ENCODE data around the gene LBR.
A peak's percentile ranks its signal among the peaks of the same experiment; 100 is the strongest.

The LBR gene

DNA sequence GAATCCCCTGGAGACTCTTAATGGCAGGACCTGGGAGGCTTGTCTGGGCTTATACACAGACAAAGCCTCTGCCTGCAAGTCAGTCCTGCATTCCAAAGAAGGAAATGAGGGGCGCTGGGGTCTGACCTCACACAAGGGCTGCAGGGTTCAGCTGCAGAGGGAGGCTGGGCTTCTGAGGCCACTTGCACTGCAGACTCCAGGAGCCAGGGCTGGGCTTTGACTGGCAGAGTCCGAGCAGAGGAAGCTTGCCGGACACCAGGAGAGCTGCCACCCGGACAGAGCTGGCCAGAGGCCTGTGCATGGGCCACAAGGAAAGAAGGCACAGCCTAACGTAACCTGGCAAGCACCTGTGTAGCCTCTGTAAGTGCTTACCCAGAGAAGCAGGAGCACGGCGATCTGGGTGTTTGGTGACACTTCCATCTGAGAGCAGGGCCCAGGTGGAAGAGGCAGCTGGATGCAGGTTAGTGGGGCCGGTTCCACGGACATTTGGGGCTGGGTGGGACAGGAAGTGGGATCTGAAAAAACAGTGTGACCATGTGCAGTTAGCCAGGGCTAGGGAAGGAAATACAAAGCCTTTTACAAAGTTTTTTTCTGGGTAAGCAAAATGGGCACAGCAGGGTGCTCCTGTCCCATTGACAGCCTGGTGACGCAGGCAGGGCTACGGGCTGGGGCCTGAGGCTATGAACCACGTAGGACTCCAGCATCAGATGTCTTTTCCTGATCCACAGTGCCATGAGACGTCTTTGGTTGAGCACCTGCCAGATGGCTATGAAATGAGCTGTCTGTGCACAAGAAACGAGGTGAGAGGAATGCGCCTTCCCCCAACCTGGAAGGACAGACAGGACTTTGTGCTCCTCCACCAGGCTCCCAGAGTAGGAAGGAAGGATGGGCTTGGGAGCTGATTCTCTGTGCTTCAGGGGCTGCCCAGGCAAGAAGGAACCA, 37.3 kb upstream of the LBR start:
- Histone ChIP-seq H3K27me3 (ENCODE audit: control insufficient read depth in 5 of 5, insufficient read depth in 4 of 5, low read length in 5 of 5) (peaks cover 0 to 15% (median 3%) of the 10 kb centered on the region in 5 donors), H3K27ac (ENCODE audit: low read depth, low read length) (no peak overlapping the region), H3K36me3 (ENCODE audit: control insufficient read depth in 5 of 5, insufficient read depth in 5 of 5, low read length in 5 of 5) (no peaks in the 10 kb centered on the region), H3K9ac (ENCODE audit: low read length in 5 of 5) (peak overlapping the region in 1 of 5 donors; percentile 41), H3K4me3 (ENCODE audit: low read depth in 1 of 5, low read length in 5 of 5) (peak overlapping the region in 2 of 5 donors; percentile 20 to 23), H3K9me3 (ENCODE audit: control insufficient read depth in 5 of 5, low read length in 5 of 5) (no peaks in the 10 kb centered on the region), H3K4me1 (ENCODE audit: control insufficient read depth in 5 of 5, insufficient read depth in 5 of 5, low read length in 5 of 5) (peaks cover under 1 to 67% (median 18%) of the 10 kb centered on the region in 5 donors)

DNA sequence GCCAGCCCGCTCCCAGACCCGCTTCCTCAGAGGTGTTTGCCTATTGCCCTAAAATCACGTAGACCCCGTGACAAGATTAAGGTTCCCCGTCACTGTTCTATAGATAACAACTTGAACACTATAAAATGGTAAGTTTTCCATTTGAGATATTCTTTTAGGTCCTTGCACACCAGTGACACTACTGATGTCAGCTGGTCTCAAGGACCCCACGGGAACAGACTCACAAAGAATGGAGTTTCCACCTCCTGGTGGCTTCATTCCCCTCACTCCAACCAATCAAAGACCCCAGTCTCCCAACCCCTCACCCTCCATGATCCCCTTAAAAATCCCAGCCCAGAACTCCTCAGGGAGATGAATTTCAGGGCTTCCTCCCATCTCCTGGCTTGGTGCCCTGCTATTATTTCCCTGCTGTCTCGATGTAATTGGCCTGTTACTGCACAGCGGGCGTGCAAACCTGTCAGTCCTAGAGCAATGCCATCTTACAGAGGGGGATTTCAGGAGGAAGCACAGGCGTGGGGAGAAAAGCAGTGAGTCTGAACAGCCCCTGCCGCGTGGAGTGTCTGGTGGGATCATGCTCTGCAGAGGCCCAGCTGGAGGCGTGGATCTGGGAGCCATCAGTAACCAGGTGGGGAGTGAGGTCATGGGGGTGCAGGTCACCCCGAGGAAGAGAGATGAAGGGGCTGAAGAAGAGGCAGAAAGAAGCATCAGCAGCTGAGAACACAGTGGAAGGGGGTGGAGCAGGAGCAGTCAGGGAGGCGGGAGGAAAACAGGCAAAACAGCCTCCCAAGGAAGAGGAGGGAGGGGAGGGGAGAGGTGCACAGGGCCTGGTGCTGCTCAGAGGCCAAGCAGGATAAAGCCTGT, 35.1 kb upstream of the LBR start:
- H3K9me3 ChIP-seq (ENCODE audit: control insufficient read depth in 5 of 5, low read length in 5 of 5), result no peaks in the 10 kb centered on the region
- H3K4me1 ChIP-seq (ENCODE audit: control insufficient read depth in 5 of 5, insufficient read depth in 5 of 5, low read length in 5 of 5), result peaks cover 2 to 61% (median 14%) of the 10 kb centered on the region in 5 donors
- no peak overlapping the region for H3K4me3 ChIP-seq (ENCODE audit: low read depth in 1 of 5, low read length in 5 of 5)
- no peaks in the 10 kb centered on the region for H3K36me3 ChIP-seq (ENCODE audit: control insufficient read depth in 5 of 5, insufficient read depth in 5 of 5, low read length in 5 of 5)
- H3K9ac ChIP-seq (ENCODE audit: low read length in 5 of 5), result no peak overlapping the region
- peaks cover 0 to 15% (median 3%) of the 10 kb centered on the region in 5 donors for H3K27me3 ChIP-seq (ENCODE audit: control insufficient read depth in 5 of 5, insufficient read depth in 4 of 5, low read length in 5 of 5)
- H3K27ac ChIP-seq (ENCODE audit: low read depth, low read length), result no peak overlapping the region

DNA sequence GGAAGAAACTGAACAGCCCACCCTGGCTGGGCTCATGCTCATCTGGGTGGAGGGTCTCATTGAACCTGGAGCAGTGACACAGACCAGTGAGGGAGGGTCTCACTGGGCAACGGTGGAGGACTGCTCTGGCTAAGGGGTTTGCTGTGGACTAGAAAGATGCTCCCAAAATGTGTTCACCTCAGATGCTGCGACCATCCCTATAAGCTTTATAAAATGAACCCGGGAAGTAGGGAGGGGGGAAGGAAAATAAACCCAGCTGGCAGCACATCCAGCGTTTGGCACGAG, 34.5 kb upstream of the LBR start:
- H3K9me3 ChIP-seq (ENCODE audit: control insufficient read depth in 5 of 5, low read length in 5 of 5), result no peaks in the 10 kb centered on the region
- H3K27me3 ChIP-seq (ENCODE audit: control insufficient read depth in 5 of 5, insufficient read depth in 4 of 5, low read length in 5 of 5), result peaks cover 0 to 15% (median 3%) of the 10 kb centered on the region in 5 donors
- no peak overlapping the region for H3K4me3 ChIP-seq (ENCODE audit: low read depth in 1 of 5, low read length in 5 of 5)
- peaks cover 2 to 55% (median 8%) of the 10 kb centered on the region in 5 donors for H3K4me1 ChIP-seq (ENCODE audit: control insufficient read depth in 5 of 5, insufficient read depth in 5 of 5, low read length in 5 of 5)
- H3K27ac ChIP-seq (ENCODE audit: low read depth, low read length), result no peak overlapping the region
- no peak overlapping the region for H3K9ac ChIP-seq (ENCODE audit: low read length in 5 of 5)
- H3K36me3 ChIP-seq (ENCODE audit: control insufficient read depth in 5 of 5, insufficient read depth in 5 of 5, low read length in 5 of 5), result no peaks in the 10 kb centered on the region

DNA sequence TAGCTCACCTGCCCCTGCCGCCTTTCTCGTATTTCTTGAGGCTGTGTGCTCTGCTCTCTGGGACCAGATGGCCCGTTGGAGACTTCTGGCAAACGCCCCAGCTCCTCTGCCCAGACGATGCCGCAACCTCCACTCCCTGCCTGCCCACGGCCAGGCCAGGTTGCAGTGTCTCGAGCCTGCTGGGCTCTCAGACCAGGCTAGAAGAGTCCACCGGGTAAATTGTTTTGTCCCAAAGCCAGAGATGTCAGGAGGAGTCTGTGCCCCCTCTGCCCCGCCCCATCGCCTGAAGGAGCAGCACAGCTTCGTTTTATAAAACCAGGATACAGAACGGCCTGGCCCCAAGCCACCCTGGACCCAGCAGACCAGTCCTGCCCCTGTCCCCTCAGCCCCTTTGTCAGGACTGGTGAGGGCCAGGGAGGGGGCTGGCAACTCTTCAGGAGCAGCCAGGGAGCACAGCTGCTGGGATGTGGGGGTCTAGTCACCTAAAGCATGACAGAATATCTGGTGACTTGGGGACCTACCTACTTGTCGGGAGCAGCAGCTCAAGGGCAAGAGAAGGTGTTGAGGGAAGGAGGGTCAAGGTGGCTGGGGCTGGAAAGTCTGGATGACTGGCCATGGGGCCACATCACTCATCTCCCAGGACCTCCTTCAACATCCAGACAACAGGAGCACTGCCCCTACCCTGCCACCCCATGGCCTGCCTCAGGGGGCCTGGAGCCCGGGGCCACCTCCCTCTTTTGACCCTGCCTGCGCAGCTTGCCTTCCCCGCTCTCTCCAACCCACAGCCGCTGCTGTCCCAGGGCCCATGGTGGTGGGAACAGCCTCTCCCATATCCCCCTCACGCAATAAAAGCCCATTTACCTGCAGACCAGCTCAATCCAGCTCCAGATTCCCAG, 33.9 kb upstream of the LBR start:
- H3K36me3 ChIP-seq (ENCODE audit: control insufficient read depth in 5 of 5, insufficient read depth in 5 of 5, low read length in 5 of 5), result no peaks in the 10 kb centered on the region
- H3K4me3 ChIP-seq (ENCODE audit: low read depth in 1 of 5, low read length in 5 of 5), result no peak overlapping the region
- no peaks in the 10 kb centered on the region for H3K9me3 ChIP-seq (ENCODE audit: control insufficient read depth in 5 of 5, low read length in 5 of 5)
- H3K9ac ChIP-seq (ENCODE audit: low read length in 5 of 5), result no peak overlapping the region
- H3K27ac ChIP-seq (ENCODE audit: low read depth, low read length), result no peak overlapping the region
- H3K4me1 ChIP-seq (ENCODE audit: control insufficient read depth in 5 of 5, insufficient read depth in 5 of 5, low read length in 5 of 5), result peaks cover 2 to 49% (median 5%) of the 10 kb centered on the region in 5 donors
- peaks cover 0 to 15% (median 3%) of the 10 kb centered on the region in 5 donors for H3K27me3 ChIP-seq (ENCODE audit: control insufficient read depth in 5 of 5, insufficient read depth in 4 of 5, low read length in 5 of 5)

DNA sequence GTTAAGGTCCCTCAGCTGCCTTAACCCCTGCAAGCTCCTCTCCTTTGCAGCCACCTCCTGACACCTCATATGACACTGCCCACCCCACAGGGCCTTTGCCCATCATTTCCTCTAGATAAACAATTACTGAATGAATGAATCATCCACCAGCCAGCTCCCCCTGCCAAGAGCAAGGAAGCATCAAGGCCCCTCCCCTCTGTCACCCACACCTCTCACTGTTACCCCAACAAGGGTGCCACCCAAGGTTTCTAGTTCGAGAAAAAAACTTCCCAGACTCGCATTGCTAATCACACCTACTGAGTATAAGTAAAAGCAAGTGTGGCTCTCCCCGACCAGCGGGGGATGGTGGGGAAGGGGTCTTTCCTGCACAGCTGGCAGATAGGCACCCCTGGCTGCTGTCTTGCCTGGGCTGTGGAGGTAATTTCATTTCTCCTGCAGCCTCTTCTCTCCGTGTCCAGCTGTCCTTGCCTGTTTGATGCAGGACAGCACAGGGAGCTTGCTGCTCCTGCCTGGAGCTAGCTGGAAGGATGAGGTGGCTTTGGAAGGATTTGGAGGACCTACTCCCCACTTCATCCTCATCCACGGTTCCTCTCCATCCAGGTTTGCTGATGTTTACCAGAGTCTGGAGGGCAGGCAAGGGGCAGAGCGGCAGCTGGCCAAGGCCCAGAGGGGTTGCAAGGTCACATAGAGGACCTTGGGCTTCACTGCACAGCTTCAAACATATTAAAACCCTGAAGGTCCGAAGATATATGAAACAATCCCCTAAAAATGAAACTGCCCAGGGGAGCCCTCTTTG, 33.1 kb upstream of the LBR start:
- Histone ChIP-seq H3K36me3 (ENCODE audit: control insufficient read depth in 5 of 5, insufficient read depth in 5 of 5, low read length in 5 of 5) (no peaks in the 10 kb centered on the region), H3K9me3 (ENCODE audit: control insufficient read depth in 5 of 5, low read length in 5 of 5) (no peaks in the 10 kb centered on the region), H3K27me3 (ENCODE audit: control insufficient read depth in 5 of 5, insufficient read depth in 4 of 5, low read length in 5 of 5) (peaks cover 0 to 15% (median 3%) of the 10 kb centered on the region in 5 donors), H3K4me1 (ENCODE audit: control insufficient read depth in 5 of 5, insufficient read depth in 5 of 5, low read length in 5 of 5) (peaks cover 2 to 49% (median 5%) of the 10 kb centered on the region in 5 donors), H3K27ac (ENCODE audit: low read depth, low read length) (no peak overlapping the region), H3K4me3 (ENCODE audit: low read depth in 1 of 5, low read length in 5 of 5) (no peak overlapping the region), H3K9ac (ENCODE audit: low read length in 5 of 5) (no peak overlapping the region)

DNA sequence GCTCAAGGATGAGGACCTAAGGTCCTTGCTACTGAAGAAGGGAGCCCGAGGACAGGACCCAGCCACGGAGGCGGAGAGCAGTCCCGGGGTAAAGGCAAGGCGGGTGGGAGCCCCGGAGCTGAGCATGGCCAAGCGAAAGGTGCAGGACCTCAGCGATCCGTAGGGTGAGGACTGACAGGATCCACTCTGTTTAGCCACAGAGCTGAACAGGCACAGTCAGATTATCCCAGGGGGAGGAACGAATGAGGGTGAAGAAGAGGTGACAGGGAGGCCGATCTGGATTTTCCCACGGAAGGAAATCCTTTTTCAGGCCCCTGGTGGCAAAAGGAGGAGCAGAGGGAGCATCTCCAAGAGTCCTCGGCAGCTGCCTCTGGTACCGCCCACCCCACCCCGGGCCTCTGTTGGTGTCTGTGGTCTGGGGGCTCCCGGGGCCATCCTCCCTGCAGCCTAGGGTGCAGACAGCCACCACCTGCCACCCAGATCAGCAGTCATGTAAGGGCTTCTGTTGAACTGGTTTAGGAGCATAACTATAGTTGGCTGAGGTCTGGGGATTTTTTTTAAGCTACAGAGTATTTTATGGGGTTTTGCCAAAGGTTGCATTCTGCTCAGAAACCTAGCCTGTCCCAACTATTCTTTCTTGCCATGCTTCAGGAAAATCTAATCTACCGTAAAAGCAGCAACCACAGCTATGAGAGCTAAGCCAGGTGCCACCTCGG, 32.3 kb upstream of the LBR start:
- Histone ChIP-seq H3K4me3 (ENCODE audit: low read depth in 1 of 5, low read length in 5 of 5) (no peak overlapping the region), H3K27me3 (ENCODE audit: control insufficient read depth in 5 of 5, insufficient read depth in 4 of 5, low read length in 5 of 5) (peaks cover 0 to 12% (median 3%) of the 10 kb centered on the region in 5 donors), H3K27ac (ENCODE audit: low read depth, low read length) (no peak overlapping the region), H3K4me1 (ENCODE audit: control insufficient read depth in 5 of 5, insufficient read depth in 5 of 5, low read length in 5 of 5) (peaks cover 2 to 43% (median 5%) of the 10 kb centered on the region in 5 donors), H3K9ac (ENCODE audit: low read length in 5 of 5) (no peak overlapping the region), H3K9me3 (ENCODE audit: control insufficient read depth in 5 of 5, low read length in 5 of 5) (no peaks in the 10 kb centered on the region), H3K36me3 (ENCODE audit: control insufficient read depth in 5 of 5, insufficient read depth in 5 of 5, low read length in 5 of 5) (no peaks in the 10 kb centered on the region)

DNA sequence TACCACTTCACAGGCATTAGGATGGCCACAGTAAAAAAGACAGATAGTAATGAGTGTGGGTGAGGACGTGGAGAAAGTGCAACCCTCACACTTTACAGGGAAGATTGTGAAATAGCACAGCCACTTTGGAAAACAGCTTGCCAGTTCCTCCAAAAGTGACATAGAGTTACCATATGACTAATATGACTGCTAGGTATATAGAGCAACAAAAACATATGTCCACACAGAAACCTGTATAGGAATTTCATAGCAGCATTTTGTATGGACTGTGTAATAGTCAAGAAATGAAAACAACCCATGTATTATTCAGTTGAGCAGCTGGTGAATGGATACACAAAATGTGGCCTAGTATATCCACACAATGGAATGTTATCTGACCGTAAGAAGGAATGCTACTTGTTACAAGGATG, 30.4 kb upstream of the LBR start:
- Histone ChIP-seq H3K9me3 (ENCODE audit: control insufficient read depth in 5 of 5, low read length in 5 of 5) (no peaks in the 10 kb centered on the region), H3K27ac (ENCODE audit: low read depth, low read length) (no peak overlapping the region), H3K27me3 (ENCODE audit: control insufficient read depth in 5 of 5, insufficient read depth in 4 of 5, low read length in 5 of 5) (peaks cover 0 to 7% (median under 1%) of the 10 kb centered on the region in 5 donors), H3K4me3 (ENCODE audit: low read depth in 1 of 5, low read length in 5 of 5) (no peak overlapping the region), H3K36me3 (ENCODE audit: control insufficient read depth in 5 of 5, insufficient read depth in 5 of 5, low read length in 5 of 5) (no peaks in the 10 kb centered on the region), H3K4me1 (ENCODE audit: control insufficient read depth in 5 of 5, insufficient read depth in 5 of 5, low read length in 5 of 5) (peaks cover 2 to 29% (median 5%) of the 10 kb centered on the region in 5 donors), H3K9ac (ENCODE audit: low read length in 5 of 5) (no peak overlapping the region)

DNA sequence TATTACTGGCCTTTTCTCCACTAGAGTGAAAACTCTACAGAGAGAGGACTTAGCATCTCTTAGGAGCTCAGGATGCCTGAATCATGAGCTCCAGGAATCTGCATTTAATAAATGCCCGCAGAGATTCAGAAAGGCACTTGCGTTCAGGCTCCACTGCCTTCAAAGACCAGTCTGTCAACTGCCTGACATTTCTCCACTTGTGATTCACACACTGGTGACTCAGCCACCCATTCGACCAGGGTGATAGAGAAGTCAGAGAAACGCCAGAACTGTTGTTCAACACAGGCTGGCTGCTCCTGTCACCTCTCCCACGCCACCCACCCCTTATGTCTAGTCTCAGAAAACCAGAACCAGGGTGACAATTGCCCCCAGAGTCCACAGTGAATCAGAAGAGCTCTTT, 26.9 kb upstream of the LBR start:
- Histone ChIP-seq H3K36me3 (ENCODE audit: control insufficient read depth in 5 of 5, insufficient read depth in 5 of 5, low read length in 5 of 5) (no peaks in the 10 kb centered on the region), H3K4me1 (ENCODE audit: control insufficient read depth in 5 of 5, insufficient read depth in 5 of 5, low read length in 5 of 5) (peaks cover 0 to 18% (median 5%) of the 10 kb centered on the region in 5 donors), H3K4me3 (ENCODE audit: low read depth in 1 of 5, low read length in 5 of 5) (no peak overlapping the region), H3K9me3 (ENCODE audit: control insufficient read depth in 5 of 5, low read length in 5 of 5) (no peaks in the 10 kb centered on the region), H3K27ac (ENCODE audit: low read depth, low read length) (no peak overlapping the region), H3K9ac (ENCODE audit: low read length in 5 of 5) (no peak overlapping the region), H3K27me3 (ENCODE audit: control insufficient read depth in 5 of 5, insufficient read depth in 4 of 5, low read length in 5 of 5) (peaks cover 0 to under 1% (median 0%) of the 10 kb centered on the region in 5 donors)
